ENCODE measurements around the gene ABCC4. TPM values are rescaled to one million over a fixed set of nuclear protein-coding genes. Genes with fewer than 3 reads are reported as not detected.
"Not testable (repeated sequence)": the region's sequence is repeated elsewhere in the genome, so short reads cannot be mapped to it uniquely, and the experiment has no call there.

Gene ABCC4
- total RNA-seq, 1 donor from 2014 or later = 21.7 TPM

DNA sequence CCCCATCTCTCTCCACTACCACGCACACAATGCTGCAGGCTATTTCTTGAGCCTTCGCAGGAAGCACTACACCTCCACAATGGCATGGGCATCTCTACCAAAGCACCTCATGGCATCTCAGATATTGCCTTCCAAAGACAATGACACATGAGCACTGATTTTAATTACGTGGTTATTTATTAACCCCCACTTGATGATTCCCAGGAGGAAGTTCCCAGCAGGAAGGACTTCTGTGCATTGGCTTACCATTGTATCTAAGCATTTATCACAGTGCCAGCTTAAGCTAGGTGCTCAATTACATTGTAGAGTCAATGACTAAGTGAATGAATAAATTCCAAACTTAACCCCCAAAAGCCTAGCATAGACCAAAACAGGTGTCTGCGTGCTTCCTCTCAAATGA lies 101.4 kb downstream of the ABCC4 start:
- no peaks in the 10 kb centered on the region for H3K4me1 Mint-ChIP-seq (ENCODE audit: unreplicated experiment)
- no peak overlapping the region for H3K27ac Mint-ChIP-seq
- H3K27me3 Mint-ChIP-seq = no peaks in the 10 kb centered on the region
- H3K36me3 Mint-ChIP-seq = peaks cover 21% of the 10 kb centered on the region
- peaks cover 11% of the 10 kb centered on the region for H3K9me3 Mint-ChIP-seq
- H3K4me3 Mint-ChIP-seq = no peak overlapping the region
- no peak for DNase-seq (ENCODE audit: extremely low spot score, unreplicated experiment)
- TF ChIP-seq, protein P1, sequence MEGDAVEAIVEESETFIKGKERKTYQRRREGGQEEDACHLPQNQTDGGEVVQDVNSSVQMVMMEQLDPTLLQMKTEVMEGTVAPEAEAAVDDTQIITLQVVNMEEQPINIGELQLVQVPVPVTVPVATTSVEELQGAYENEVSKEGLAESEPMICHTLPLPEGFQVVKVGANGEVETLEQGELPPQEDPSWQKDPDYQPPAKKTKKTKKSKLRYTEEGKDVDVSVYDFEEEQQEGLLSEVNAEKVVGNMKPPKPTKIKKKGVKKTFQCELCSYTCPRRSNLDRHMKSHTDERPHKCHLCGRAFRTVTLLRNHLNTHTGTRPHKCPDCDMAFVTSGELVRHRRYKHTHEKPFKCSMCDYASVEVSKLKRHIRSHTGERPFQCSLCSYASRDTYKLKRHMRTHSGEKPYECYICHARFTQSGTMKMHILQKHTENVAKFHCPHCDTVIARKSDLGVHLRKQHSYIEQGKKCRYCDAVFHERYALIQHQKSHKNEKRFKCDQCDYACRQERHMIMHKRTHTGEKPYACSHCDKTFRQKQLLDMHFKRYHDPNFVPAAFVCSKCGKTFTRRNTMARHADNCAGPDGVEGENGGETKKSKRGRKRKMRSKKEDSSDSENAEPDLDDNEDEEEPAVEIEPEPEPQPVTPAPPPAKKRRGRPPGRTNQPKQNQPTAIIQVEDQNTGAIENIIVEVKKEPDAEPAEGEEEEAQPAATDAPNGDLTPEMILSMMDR (conservative IDR thresholded peaks at IDR 0.05) = no peak

DNA sequence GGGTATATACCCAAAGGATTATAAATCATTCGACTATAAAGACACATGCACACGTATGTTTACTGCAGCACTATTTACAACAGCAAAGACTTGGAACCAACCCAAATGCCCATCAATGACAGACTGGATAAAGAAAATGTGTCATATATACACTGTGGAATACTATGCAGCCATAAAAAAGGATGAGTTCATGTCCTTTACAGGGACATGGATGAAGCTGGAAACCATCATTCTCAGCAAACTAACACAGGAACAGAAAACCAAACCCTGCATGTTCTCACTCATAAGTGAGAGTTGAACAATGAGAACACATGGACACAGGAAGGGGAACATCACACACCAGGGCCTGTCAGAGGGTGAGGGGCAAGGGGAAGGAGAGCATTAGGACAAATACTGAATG lies 102.6 kb downstream of the ABCC4 start:
- not testable (repeated sequence) for DNase-seq (ENCODE audit: extremely low spot score, unreplicated experiment); H3K4me3 Mint-ChIP-seq; H3K4me1 Mint-ChIP-seq (ENCODE audit: unreplicated experiment); H3K27me3 Mint-ChIP-seq; H3K27ac Mint-ChIP-seq
- H3K9me3 Mint-ChIP-seq = peaks cover 11% of the 10 kb centered on the region
- H3K36me3 Mint-ChIP-seq = peaks cover 17% of the 10 kb centered on the region

DNA sequence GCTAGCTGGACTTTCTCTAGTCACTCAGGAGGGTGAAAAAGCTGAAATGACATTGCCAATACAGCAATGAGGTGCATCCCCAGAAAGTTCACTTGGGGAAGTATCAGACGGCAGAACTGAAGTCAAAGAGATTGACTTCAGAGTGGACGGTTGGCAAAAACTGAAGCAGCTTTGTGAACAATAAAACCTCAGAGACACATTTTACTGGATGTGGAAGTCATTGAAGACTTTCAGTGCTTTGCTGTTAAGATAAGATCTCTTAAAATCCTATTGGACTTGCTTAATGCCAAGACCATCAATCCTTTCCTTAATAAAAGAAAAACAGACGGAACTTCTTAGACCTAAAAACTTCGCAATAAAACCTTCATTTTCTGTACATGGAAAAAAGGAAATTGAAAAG lies 103.7 kb downstream of the ABCC4 start:
- H3K27me3 Mint-ChIP-seq = no peaks in the 10 kb centered on the region
- TF ChIP-seq, protein P1 (conservative IDR thresholded peaks at IDR 0.05) = no peak
- H3K9me3 Mint-ChIP-seq = peaks cover 11% of the 10 kb centered on the region
- peaks cover 17% of the 10 kb centered on the region for H3K36me3 Mint-ChIP-seq
- no peaks in the 10 kb centered on the region for H3K4me1 Mint-ChIP-seq (ENCODE audit: unreplicated experiment)
- DNase-seq (ENCODE audit: extremely low spot score, unreplicated experiment) = no peak
- no peak overlapping the region for H3K27ac Mint-ChIP-seq
- no peak overlapping the region for H3K4me3 Mint-ChIP-seq

DNA sequence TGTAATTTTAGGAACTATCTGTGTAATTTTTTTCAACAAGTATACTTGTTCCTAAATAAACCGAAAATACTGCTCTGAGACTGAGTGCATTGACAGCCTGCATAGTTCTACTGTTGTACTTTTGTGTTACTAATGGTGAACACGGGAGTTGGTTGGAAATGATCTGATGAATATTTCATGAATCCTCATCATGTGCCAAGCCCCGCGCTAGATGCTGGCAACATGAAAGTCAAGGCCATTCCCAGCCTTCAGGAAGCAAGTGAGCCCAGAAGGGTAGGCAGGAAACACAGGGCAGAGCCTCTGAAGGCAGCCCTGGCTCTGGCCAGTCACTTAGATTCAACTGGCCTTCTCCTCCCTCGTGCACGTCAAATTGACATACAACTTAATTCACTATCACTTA lies 106.1 kb downstream of the ABCC4 start:
- DNase-seq (ENCODE audit: extremely low spot score, unreplicated experiment) = no peak
- Mint-ChIP-seq H3K9me3 (peaks cover 11% of the 10 kb centered on the region), H3K27me3 (no peaks in the 10 kb centered on the region), H3K27ac (no peak overlapping the region), H3K36me3 (peaks cover 17% of the 10 kb centered on the region), H3K4me1 (ENCODE audit: unreplicated experiment) (no peaks in the 10 kb centered on the region), H3K4me3 (no peak overlapping the region)
- TF ChIP-seq, protein P1 (conservative IDR thresholded peaks at IDR 0.05) = no peak

DNA sequence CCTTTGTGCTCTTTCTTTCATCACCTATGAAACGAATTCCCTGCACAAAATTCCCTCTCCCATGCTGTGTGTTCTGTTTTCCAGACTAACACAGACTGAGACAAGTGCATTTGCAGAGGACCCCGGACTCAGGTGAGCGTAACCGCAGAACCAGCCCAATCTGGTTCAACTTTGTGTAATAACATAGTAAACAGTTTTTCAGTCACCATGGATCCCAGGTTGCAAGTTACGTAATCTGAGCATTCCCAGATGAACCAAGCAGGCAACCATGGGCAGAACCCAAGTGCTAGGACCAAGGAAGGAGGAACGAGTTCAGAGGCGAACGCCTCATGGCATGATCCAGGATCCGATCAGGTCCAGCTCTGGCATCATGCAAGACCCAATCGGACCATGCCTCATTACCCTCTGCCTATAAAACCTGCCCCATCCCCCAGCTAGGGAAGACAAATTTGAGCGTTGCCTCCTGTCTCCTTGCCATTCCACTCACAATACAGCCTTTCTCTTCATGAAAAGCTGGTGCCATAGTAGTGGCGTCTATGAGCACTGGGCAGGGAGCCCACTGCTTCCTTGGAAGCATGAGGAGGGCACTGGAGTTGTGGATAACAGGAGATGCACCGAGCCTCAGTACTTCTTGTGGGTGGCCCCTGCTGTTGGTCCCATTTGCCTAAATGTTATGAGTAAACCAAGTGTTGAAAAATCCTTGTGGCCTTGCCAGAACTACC lies 107.6 kb downstream of the ABCC4 start:
- no peaks in the 10 kb centered on the region for H3K4me1 Mint-ChIP-seq (ENCODE audit: unreplicated experiment)
- no peaks in the 10 kb centered on the region for H3K27me3 Mint-ChIP-seq
- TF ChIP-seq, protein P1 (conservative IDR thresholded peaks at IDR 0.05) = no peak

DNA sequence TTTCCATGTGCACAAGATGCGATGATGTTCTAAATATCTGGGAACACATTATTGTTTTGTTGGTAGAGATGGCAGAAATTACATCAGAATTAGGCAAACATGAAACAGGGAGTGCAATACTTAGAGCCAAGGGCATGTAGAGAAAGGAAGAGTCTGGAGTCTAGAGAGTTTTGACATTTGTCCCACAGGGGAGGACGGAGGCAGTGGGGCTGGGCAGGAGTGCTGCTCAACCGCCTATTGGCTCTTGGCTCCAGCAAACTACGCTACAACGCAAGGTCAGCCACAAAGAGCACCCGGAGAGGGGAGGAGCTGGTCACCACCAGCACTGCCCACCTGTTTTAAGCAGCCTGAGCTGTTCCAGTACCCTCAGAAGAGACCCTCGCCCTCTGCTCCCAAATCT lies 108.3 kb downstream of the ABCC4 start:
- Mint-ChIP-seq H3K4me1 (ENCODE audit: unreplicated experiment) (no peaks in the 10 kb centered on the region), H3K27ac (no peak overlapping the region), H3K9me3 (peaks cover 4% of the 10 kb centered on the region), H3K27me3 (no peaks in the 10 kb centered on the region), H3K4me3 (no peak overlapping the region), H3K36me3 (peaks cover 4% of the 10 kb centered on the region)
- TF ChIP-seq, protein P1 (conservative IDR thresholded peaks at IDR 0.05) = no peak
- DNase-seq (ENCODE audit: extremely low spot score, unreplicated experiment) = no peak

More for the DNA sequence above, 107.6 kb downstream of the ABCC4 start:
- H3K9me3 Mint-ChIP-seq = peaks cover 6% of the 10 kb centered on the region
- no peak for DNase-seq (ENCODE audit: extremely low spot score, unreplicated experiment)
- H3K4me3 Mint-ChIP-seq = no peak overlapping the region
- H3K36me3 Mint-ChIP-seq = peaks cover 8% of the 10 kb centered on the region
- no peak overlapping the region for H3K27ac Mint-ChIP-seq

DNA sequence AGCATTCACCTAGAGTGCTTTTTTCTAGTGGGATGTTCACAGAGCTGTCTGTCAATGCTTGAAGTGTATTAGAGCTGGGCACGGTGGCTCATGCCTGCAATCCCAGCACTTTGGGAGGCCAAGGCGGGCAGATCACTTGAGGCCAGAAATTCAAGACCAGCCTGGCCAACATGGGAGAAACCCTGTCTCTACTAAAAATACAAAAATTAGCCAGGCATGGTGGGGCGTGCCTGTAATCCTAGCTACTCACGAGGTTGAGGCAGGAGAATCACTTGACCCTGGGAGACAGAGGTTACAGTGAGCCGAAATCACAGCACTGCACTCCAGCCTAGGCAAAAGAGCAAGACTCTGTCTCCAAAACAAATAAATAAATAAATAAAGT lies 108.7 kb downstream of the ABCC4 start:
- H3K4me3 Mint-ChIP-seq = not testable (repeated sequence)

More for the DNA sequence above, 108.7 kb downstream of the ABCC4 start:
- H3K36me3 Mint-ChIP-seq; H3K27me3 Mint-ChIP-seq; H3K9me3 Mint-ChIP-seq; DNase-seq (ENCODE audit: extremely low spot score, unreplicated experiment); H3K27ac Mint-ChIP-seq; H3K4me1 Mint-ChIP-seq (ENCODE audit: unreplicated experiment): not testable (repeated sequence)
